Trophoblast cell (in vitro differentiated cells and primary cell): ENCODE measurements around the gene EXT2.

Experiments used
- DNase-seq, 2 donors: peaks; one replicate each; pipeline ENCODE4 v3.0.0-alpha.2; 2016
- H2AFZ ChIP-seq: 2 replicates; pipeline ENCODE4 v1.6.1; 2013; ENCODE audit warnings: low read length, moderate library complexity, mild to moderate bottlenecking; ENCODE audit not compliant: insufficient read depth, poor library complexity
- H2AK5ac ChIP-seq: 2 replicates; pipeline ENCODE4 v1.6.1; 2013; ENCODE audit warnings: mild to moderate bottlenecking, low read length
- H2BK120ac ChIP-seq: 2 replicates; pipeline ENCODE4 v1.6.1; 2013; ENCODE audit warnings: low read length, mild to moderate bottlenecking, moderate library complexity; ENCODE audit not compliant: insufficient read depth, poor library complexity
- H2BK12ac ChIP-seq: 2 replicates; pipeline ENCODE4 v1.6.1; 2013; ENCODE audit warnings: mild to moderate bottlenecking, low read length, moderate library complexity
- H2BK5ac ChIP-seq: 2 replicates; pipeline ENCODE4 v1.6.1; 2013; ENCODE audit warnings: low read length, low read depth, moderate library complexity, mild to moderate bottlenecking; ENCODE audit not compliant: poor library complexity
- H3K14ac ChIP-seq: 2 replicates; pipeline ENCODE4 v1.6.1; 2013; ENCODE audit warnings: mild to moderate bottlenecking, low read length
- H3K18ac ChIP-seq: 2 replicates; pipeline ENCODE4 v1.6.1; 2013; ENCODE audit warnings: mild to moderate bottlenecking, low read length
- H3K23ac ChIP-seq: 2 replicates; pipeline ENCODE4 v1.6.1; 2013; ENCODE audit warnings: low read length
- H3K27ac ChIP-seq: 2 replicates; pipeline ENCODE4 v1.5.1; 2013; ENCODE audit warnings: low read depth, mild to moderate bottlenecking, inconsistent platforms, low read length, moderate library complexity
- H3K27me3 ChIP-seq: 2 replicates; pipeline ENCODE4 v1.6.1; 2013; ENCODE audit warnings: inconsistent platforms, mild to moderate bottlenecking, low read length, moderate library complexity; ENCODE audit not compliant: insufficient read depth
- H3K36me3 ChIP-seq, 2 experiments: 1 replicate in 1 of 2; 2 replicates in 1 of 2; pipeline ENCODE4 v1.6.1; 2013; ENCODE audit warnings: low read length in 2 of 2, mild to moderate bottlenecking in 2 of 2, moderate library complexity in 1 of 2; ENCODE audit not compliant: insufficient read depth in 2 of 2, control insufficient read depth in 1 of 2
- H3K4ac ChIP-seq: 2 replicates; pipeline ENCODE4 v1.6.1; 2013; ENCODE audit warnings: low read depth, mild to moderate bottlenecking, low read length, moderate library complexity
- H3K4me1 ChIP-seq, 2 experiments: 1 replicate in 1 of 2; 2 replicates in 1 of 2; pipeline ENCODE4 v1.6.1; 2013; ENCODE audit warnings: low read length in 2 of 2, mild to moderate bottlenecking in 2 of 2, moderate library complexity in 1 of 2; ENCODE audit not compliant: insufficient read depth in 2 of 2, control insufficient read depth in 1 of 2
- H3K4me2 ChIP-seq: 2 replicates; pipeline ENCODE4 v1.6.1; 2013; ENCODE audit warnings: inconsistent platforms, mild to moderate bottlenecking, low read length, moderate library complexity
- H3K4me3 ChIP-seq: 2 replicates; pipeline ENCODE4 v1.5.1; 2013; ENCODE audit warnings: mild to moderate bottlenecking, low read depth, low read length, inconsistent platforms
- H3K79me1 ChIP-seq: one replicate; pipeline ENCODE4 v1.6.1; 2013; ENCODE audit warnings: low read length
- H3K79me2 ChIP-seq: 2 replicates; pipeline ENCODE4 v1.6.1; 2013; ENCODE audit warnings: low read length, mild to moderate bottlenecking; ENCODE audit not compliant: control insufficient read depth, insufficient read depth, poor library complexity
- H3K9ac ChIP-seq: 2 replicates; pipeline ENCODE4 v1.6.1; 2013; ENCODE audit warnings: mild to moderate bottlenecking, low read length
- H3K9me3 ChIP-seq: 2 replicates; pipeline ENCODE4 v1.6.1; 2013; ENCODE audit warnings: low read depth, mild to moderate bottlenecking, control low read depth, inconsistent platforms, low read length; ENCODE audit not compliant: insufficient read depth
- H4K12ac ChIP-seq: 2 replicates; pipeline ENCODE4 v1.6.1; 2013; ENCODE audit warnings: low read depth, mild to moderate bottlenecking, low read length, moderate library complexity
- H4K8ac ChIP-seq: 2 replicates; pipeline ENCODE4 v1.6.1; 2013; ENCODE audit warnings: low read depth, mild to moderate bottlenecking, low read length, moderate library complexity
- H4K91ac ChIP-seq: one replicate; pipeline ENCODE4 v1.6.1; 2013; ENCODE audit warnings: low read depth, mild to moderate bottlenecking, low read length, moderate library complexity
- WGBS: extraction: QIAGEN DNeasy Blood & Tissue Kit; methylation state at CpG from one replicate; pipeline ENCODE4 v1.1.7; 2013; ENCODE audit warnings: missing lambda C conversion rate; ENCODE audit not compliant: insufficient read length, insufficient coverage; ENCODE audit errors: extremely low coverage; 5-methylcytosine and 5-hydroxymethylcytosine counted together

The EXT2 gene

DNA sequence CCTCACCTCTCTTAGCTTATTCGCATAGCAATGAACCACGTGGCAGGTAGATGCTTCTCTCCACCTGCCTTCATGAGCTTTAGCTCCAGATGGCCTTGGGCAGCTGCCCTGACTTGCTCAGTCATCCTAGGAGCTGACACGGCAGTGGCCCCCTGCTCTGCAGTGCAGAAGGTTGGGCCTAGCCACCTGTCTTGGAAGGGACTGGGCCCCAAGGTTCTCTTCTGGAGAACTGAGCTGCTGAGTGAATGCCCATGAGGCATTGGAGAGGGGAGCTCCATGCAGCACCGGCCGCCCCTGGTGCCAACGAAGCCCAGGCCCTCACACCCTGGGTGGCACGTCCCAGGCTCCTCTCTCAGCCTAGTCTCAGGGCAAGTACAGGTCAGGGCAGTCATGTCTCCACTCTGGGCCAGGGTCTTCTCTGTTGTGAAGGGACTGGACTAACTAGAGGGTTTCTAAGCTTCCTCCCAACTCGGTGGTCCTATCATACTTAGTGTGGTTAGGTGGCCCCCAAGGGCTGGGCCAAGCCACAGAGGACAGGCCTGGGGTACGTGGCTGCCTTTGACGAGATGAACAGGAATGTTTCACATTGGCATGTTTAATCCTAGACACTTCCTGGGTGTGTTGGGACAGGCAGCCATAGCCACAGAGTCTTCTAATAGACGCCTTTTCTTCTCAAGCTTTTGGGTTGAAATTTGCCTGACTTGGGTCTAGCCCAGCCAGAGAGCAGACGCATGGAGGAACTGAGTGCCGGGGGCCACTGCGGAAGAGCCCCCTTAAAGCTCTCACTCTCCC, 166.5 kb downstream of the EXT2 start:
- H3K27ac ChIP-seq: no peak overlapping the region
- no peak overlapping the region for H3K4me2 ChIP-seq
- no peak overlapping the region for H3K14ac ChIP-seq
- no peaks in the 10 kb centered on the region for H3K9me3 ChIP-seq
- no peak overlapping the region for H2BK120ac ChIP-seq
- H4K91ac ChIP-seq: no peak overlapping the region
- H3K4me1 ChIP-seq: no peaks in the 10 kb centered on the region
- no peak overlapping the region for H2BK12ac ChIP-seq
- no peak overlapping the region for H2BK5ac ChIP-seq
- no peak for DNase-seq
- H2AK5ac ChIP-seq: no peak overlapping the region
- H2AFZ ChIP-seq: no peak overlapping the region
- no peak overlapping the region for H3K4ac ChIP-seq
- no peaks in the 10 kb centered on the region for H3K27me3 ChIP-seq
- no peak overlapping the region for H4K12ac ChIP-seq
- no CpG with 5 or more reads among the region's 14 CpGs for WGBS
- H3K36me3 ChIP-seq: no peaks in the 10 kb centered on the region
- no peaks in the 10 kb centered on the region for H3K79me2 ChIP-seq
- H4K8ac ChIP-seq: no peak overlapping the region
- H3K23ac ChIP-seq: no peak overlapping the region
- H3K18ac ChIP-seq: no peak overlapping the region
- no peak overlapping the region for H3K9ac ChIP-seq
- H3K4me3 ChIP-seq: no peak overlapping the region
- no peaks in the 10 kb centered on the region for H3K79me1 ChIP-seq

- Histone ChIP-seq H2AK5ac (no peak overlapping the region), H2AFZ (no peak overlapping the region), H3K14ac (no peak overlapping the region), H2BK12ac (no peak overlapping the region), H2BK120ac (no peak overlapping the region), H3K18ac (no peak overlapping the region), H4K91ac (no peak overlapping the region), H3K27me3 (no peaks in the 10 kb centered on the region), H3K23ac (no peak overlapping the region), H3K9me3 (no peaks in the 10 kb centered on the region), H3K4me2 (no peak overlapping the region), H3K27ac (no peak overlapping the region), H3K36me3 (no peaks in the 10 kb centered on the region), H3K79me2 (no peaks in the 10 kb centered on the region), H4K8ac (no peak overlapping the region), H3K9ac (no peak overlapping the region), H3K4ac (no peak overlapping the region), H4K12ac (no peak overlapping the region), H3K79me1 (no peaks in the 10 kb centered on the region), H3K4me1 (no peaks in the 10 kb centered on the region), H2BK5ac (no peak overlapping the region), H3K4me3 (no peak overlapping the region)
- no CpG with 5 or more reads among the region's 20 CpGs for WGBS
- no peak for DNase-seq
Measured at GRCh38 chr11:44263738-44264437, 168.4 kb downstream of the EXT2 start.

- Histone ChIP-seq H3K27ac (no peak overlapping the region), H4K91ac (no peak overlapping the region), H2AK5ac (no peak overlapping the region), H3K79me2 (no peaks in the 10 kb centered on the region), H4K12ac (no peak overlapping the region), H3K4me2 (no peak overlapping the region), H3K23ac (no peak overlapping the region), H3K14ac (no peak overlapping the region), H3K9ac (no peak overlapping the region), H3K4me1 (no peaks in the 10 kb centered on the region), H2AFZ (no peak overlapping the region), H3K79me1 (no peaks in the 10 kb centered on the region), H2BK120ac (no peak overlapping the region), H3K27me3 (no peaks in the 10 kb centered on the region), H3K36me3 (no peaks in the 10 kb centered on the region), H3K18ac (no peak overlapping the region), H3K4ac (no peak overlapping the region), H3K9me3 (no peaks in the 10 kb centered on the region), H4K8ac (no peak overlapping the region), H3K4me3 (no peak overlapping the region), H2BK12ac (no peak overlapping the region), H2BK5ac (no peak overlapping the region)
- WGBS: no CpG with 5 or more reads among the region's 8 CpGs
- no peak for DNase-seq
Measured at GRCh38 chr11:44264438-44264749, 168.9 kb downstream of the EXT2 start.

- H3K18ac ChIP-seq: no peak overlapping the region
- H3K4ac ChIP-seq: no peak overlapping the region
- no peak overlapping the region for H2BK12ac ChIP-seq
- H3K79me2 ChIP-seq: no peaks in the 10 kb centered on the region
- H2AFZ ChIP-seq: no peak overlapping the region
- no peak overlapping the region for H3K27ac ChIP-seq
- no peak overlapping the region for H3K4me2 ChIP-seq
- no peaks in the 10 kb centered on the region for H3K4me1 ChIP-seq
- H2BK5ac ChIP-seq: no peak overlapping the region
- no peaks in the 10 kb centered on the region for H3K36me3 ChIP-seq
- DNase-seq: no peak
- no peak overlapping the region for H4K12ac ChIP-seq
- H3K27me3 ChIP-seq: no peaks in the 10 kb centered on the region
- H4K91ac ChIP-seq: no peak overlapping the region
- no peaks in the 10 kb centered on the region for H3K79me1 ChIP-seq
- H2AK5ac ChIP-seq: no peak overlapping the region
- no peak overlapping the region for H3K4me3 ChIP-seq
- H3K9me3 ChIP-seq: no peaks in the 10 kb centered on the region
- H3K14ac ChIP-seq: no peak overlapping the region
- H2BK120ac ChIP-seq: no peak overlapping the region
- WGBS: no CpG with 5 or more reads among the region's 22 CpGs
- no peak overlapping the region for H3K9ac ChIP-seq
- no peak overlapping the region for H3K23ac ChIP-seq
- H4K8ac ChIP-seq: no peak overlapping the region
Measured at GRCh38 chr11:44264761-44265160, 169.3 kb downstream of the EXT2 start.
